ENCODE measurements around the gene TSHZ3. TPM values are rescaled to one million over a fixed set of nuclear protein-coding genes. Genes with fewer than 3 reads are reported as not detected.

The TSHZ3 gene
- total RNA-seq, 4 donors from 2014 or later, result 4.9 to 8.1 (median 7.5) TPM

DNA sequence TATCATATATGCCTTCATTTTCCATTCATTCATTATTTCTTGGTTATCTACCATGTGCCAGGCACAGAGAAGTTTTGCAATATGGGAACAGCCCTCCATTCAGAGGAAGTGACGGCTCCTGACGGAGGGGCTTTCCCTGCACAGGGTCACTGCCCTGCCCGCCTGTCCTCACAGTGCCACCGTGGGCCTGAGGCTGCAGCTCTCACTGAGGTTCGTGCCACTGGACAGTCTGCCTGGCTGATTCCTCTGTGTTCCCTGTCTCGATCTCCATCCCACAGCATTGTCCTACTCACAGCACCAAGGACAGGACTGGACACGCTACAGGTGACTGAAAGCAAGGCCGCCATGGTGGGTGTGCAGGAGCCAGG lies 92.7 kb downstream of the TSHZ3 start:
- TF ChIP-seq, protein P1, sequence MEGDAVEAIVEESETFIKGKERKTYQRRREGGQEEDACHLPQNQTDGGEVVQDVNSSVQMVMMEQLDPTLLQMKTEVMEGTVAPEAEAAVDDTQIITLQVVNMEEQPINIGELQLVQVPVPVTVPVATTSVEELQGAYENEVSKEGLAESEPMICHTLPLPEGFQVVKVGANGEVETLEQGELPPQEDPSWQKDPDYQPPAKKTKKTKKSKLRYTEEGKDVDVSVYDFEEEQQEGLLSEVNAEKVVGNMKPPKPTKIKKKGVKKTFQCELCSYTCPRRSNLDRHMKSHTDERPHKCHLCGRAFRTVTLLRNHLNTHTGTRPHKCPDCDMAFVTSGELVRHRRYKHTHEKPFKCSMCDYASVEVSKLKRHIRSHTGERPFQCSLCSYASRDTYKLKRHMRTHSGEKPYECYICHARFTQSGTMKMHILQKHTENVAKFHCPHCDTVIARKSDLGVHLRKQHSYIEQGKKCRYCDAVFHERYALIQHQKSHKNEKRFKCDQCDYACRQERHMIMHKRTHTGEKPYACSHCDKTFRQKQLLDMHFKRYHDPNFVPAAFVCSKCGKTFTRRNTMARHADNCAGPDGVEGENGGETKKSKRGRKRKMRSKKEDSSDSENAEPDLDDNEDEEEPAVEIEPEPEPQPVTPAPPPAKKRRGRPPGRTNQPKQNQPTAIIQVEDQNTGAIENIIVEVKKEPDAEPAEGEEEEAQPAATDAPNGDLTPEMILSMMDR (IDR thresholded peaks at IDR 0.05; ENCODE audit: low read depth), result no peak

DNA sequence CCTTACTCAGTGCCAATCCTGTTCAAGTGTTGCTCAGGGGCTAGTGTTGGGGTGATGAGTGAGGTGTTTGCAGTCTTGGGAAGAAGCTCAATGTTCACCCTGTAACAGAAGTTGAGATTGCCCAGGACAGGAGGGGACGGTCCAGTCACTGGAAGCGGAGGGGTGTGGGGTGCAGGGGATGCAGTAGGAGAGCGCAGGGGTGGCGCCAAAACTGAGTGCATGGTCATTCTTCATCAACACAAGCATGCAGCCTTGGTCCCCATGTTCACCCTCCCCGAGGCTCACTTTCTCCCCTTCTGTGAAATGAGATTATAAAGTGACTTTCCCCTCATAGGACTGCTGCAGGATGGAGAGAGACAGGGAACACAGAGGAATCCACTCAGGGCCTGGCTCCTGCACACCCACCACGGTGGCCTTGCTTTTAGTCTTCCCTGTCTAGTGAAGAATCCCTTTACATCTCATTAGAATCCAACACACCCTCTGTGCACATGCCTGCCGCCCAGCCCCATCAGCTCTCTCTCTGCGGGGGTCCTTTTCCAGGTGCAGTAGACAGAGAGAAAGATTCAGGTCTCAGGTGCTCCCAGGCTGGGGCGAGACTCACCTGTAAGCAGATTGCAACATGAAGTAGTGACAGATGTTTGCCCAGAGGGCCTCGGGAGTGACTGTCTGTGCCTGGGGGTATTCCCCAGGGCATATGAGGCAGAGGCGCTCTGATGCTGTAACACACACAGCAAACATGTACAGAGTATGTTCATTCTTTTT lies 93.2 kb downstream of the TSHZ3 start:
- TF ChIP-seq, protein P1 (IDR thresholded peaks at IDR 0.05; ENCODE audit: low read depth), result no peak

DNA sequence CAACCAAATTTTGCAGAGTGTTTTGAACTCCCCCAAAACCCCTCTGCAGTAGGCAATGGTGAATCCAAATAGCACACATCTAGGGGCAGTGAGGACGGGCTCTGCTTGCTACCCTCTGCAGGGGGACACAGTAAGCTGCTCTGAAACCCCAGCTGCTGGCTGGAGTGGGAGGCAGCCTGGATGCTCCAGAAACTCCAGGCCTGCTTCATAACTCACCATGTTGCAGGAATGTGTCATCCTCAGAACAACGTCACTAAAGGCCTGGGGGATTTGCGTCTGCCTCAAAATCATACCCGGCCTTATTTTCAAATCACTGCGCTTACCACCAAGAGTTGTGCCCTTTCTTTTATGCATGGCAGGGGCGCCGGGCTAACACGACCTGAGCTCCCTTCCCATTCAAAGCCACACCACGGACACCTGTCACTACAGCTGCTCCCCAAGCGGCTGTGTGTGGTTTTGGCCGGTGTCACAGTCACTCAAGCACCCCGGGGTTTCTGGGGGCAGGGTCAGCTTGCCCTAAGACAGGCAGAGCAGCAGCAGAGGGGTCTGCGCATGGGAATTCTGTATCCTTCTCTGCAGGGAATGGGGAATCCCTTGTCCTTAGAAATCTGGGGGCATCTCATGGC lies 93.9 kb downstream of the TSHZ3 start:
- TF ChIP-seq, protein P1 (IDR thresholded peaks at IDR 0.05; ENCODE audit: low read depth), result no peak

DNA sequence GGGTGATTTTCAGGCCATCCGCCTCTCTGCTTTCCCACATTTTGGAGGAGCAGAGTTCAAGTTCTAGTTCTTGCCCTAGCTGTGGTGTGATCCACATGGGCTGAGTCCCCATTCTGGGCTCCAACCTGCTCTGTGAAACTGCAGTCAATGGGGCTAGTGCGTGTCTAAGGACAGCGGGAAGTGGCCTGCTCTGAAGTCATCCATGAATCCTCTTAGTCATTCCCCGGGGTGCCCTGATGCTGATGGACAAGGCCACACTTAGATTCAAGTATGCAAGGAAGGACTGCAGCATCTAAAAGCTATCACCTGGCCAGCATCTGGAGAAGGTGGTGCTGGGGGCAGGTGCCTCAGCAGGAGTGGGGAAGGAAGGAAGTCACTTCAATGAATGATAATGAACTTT lies 94.6 kb downstream of the TSHZ3 start:
- TF ChIP-seq, protein P1 (IDR thresholded peaks at IDR 0.05; ENCODE audit: low read depth), result no peak

DNA sequence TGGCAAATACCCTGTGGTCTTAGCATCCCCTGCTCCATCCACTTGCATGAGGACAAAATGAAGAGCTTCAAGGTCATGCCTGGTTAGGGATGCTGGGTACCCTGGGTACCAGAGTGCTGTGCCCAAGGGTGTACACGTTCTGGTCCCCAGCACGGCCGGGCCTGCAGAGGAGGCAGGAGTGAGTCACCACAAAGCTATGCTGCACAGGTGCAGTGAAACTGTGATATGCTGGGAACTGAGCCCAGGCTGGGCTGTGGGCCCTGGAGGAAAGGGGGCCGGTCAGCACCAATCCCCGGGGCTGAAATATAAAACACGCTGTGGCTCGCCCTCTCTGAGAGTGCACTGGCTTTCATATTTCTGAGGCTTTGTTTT lies 95.1 kb downstream of the TSHZ3 start:
- TF ChIP-seq, protein P1 (IDR thresholded peaks at IDR 0.05; ENCODE audit: low read depth), result no peak

DNA sequence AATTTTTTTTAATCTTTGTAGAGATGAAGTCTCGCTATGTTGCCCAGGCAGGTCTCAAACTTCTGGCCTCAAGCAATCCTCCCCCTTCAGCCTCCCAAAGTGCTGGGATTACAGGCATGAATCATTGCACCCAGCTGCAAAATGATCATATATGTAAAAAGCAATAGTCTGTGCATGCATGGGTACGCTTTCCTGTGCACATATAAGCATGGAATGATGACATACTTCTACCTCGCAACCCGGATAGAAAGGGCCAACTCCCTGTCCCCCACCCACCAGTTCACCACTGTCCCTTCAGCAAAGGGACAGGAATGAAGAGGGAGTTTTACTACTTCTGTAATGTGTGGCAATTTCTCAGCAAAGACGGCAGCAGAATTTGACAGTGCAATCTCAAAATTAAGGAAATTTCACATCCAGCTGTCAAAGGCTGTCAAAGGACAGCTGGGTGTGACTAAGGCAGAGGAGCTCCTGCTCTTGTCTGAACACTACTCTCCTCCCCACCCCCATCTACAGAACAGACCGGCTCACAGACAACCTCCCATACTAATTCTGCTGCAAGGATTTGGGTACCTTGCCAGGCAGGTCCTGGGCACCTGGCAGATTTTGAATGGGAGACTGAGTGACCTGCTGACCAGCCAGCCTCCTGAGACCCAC lies 95.6 kb downstream of the TSHZ3 start:
- TF ChIP-seq, protein P1 (IDR thresholded peaks at IDR 0.05; ENCODE audit: low read depth), result no peak

DNA sequence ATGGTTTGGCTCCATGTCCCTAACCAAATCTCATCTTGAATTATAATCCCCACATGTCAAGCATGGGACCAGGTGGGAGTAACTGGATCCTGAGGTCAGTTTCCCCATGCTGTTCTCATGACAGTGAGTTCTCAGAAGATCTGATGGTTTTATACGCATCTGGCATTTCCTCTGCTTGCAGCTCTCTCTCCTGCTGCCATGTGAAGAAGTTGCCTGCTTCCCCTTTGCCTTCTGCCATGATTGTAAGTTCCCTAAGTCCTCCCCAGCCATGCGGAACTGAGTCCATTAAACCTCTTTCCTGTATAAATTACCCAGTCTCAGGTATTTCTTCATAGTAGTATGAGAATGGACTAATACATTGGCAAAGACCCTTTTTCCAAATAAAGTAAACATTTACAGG lies 96.8 kb downstream of the TSHZ3 start:
- TF ChIP-seq, protein P1 (IDR thresholded peaks at IDR 0.05; ENCODE audit: low read depth), result no peak
